Sigmoid colon (tissue), 7 donors: Measurements from ENCODE around the gene FGF14. TPM values are rescaled to one million over a fixed set of nuclear protein-coding genes. Genes with fewer than 3 reads are reported as not detected.

Experiments used
- DNase-seq: peaks from one replicate; pipeline ENCODE4 v3.0.0-alpha.2; 2019
- H3K27ac ChIP-seq, 4 donors: fragments of 200-600 bp; sonication (generic); one replicate each; pipeline ENCODE4 v1.5.1; 2016 to 2019; ENCODE audit warnings: mild to moderate bottlenecking in 1 of 4
- H3K27me3 ChIP-seq, 3 donors: fragments of 200-600 bp; sonication (generic); one replicate each; pipeline ENCODE4 v1.5.1; 2019; ENCODE audit warnings: mild to moderate bottlenecking in 1 of 3
- H3K36me3 ChIP-seq, 4 donors: fragments of 200-600 bp; sonication (generic); one replicate each; pipeline ENCODE4 v1.5.1; 2016 to 2019
- H3K4me1 ChIP-seq, 4 donors: fragments of 200-600 bp; sonication (generic); one replicate each; pipeline ENCODE4 v1.5.1; 2017 to 2019
- H3K4me3 ChIP-seq, 4 donors: fragments of 200-600 bp; sonication (generic); one replicate each; pipeline ENCODE4 v1.5.1; 2017 to 2019; ENCODE audit warnings: mild to moderate bottlenecking in 2 of 4, moderate library complexity in 1 of 4
- H3K9me3 ChIP-seq, 4 donors: fragments of 200-600 bp in 3 of 4; sonication (generic) in 3 of 4; one replicate each; pipeline versions ENCODE4 v1.5.1 to v1.6.1; 2013 to 2019
- EP300 ChIP-seq, 4 donors: sonication (generic); formaldehyde crosslinking; IDR thresholded peaks; one replicate each; pipeline ENCODE4 v1.6.1; 2017; ENCODE audit warnings: antibody characterized with exemption in 4 of 4
- POLR2A ChIP-seq, 2 donors: fragments of 450-650 bp; IDR thresholded peaks; one replicate each; pipeline ENCODE4 v1.6.1; 2016; ENCODE audit warnings: antibody characterized with exemption in 2 of 2, mild to moderate bottlenecking in 2 of 2, moderate library complexity in 2 of 2
- POLR2AphosphoS5 ChIP-seq, 4 donors: sonication (generic); formaldehyde crosslinking; IDR thresholded peaks; one replicate each; pipeline ENCODE4 v1.6.1; 2017; ENCODE audit warnings: antibody characterized with exemption in 4 of 4
- WGBS, 2 donors: extraction: QIAGEN DNeasy Blood & Tissue Kit; methylation state at CpG; one replicate each; pipeline ENCODE4 v1.1.7; 2013; 5-methylcytosine and 5-hydroxymethylcytosine counted together
- intact Hi-C: fragments of 100-400 bp; cut with DNase I; formaldehyde crosslinking; loops from one replicate; pipeline ENCODE4 v1.15.1; 2023
- polyA plus RNA-seq, 3 donors: library from polyadenylated mRNA; stranded (reverse); fragments of 200-250 nt; gene quantifications; one replicate each; pipeline ENCODE4 v1.2.3, GENCODE V29; 2013
- small RNA-seq, 3 donors: library from RNA; depleted of rRNA; stranded (forward); fragments of <200 nt; gene quantifications; one replicate each; pipeline ENCODE3, GENCODE V24; 2016
- total RNA-seq, 4 donors: library from RNA; depleted of rRNA; stranded (reverse); fragments of >200 nt; gene quantifications; one replicate each; pipeline ENCODE4 v1.1.0, GENCODE V29; 2016
- TF ChIP-seq, protein P1 (sequence below), 4 experiments: fragments of 450-650 bp in 3 of 4; fragments of 200-600 bp in 1 of 4; IDR thresholded peaks; one replicate each; pipeline ENCODE4 v1.5.1; 2016 to 2019; ENCODE audit warnings: antibody characterized with exemption in 4 of 4, mild to moderate bottlenecking in 3 of 4, moderate library complexity in 2 of 4
- donor health status: healthy with polysubstance abuse.
- donor health status: Bipolar disorder and iron deficiency.
- donor health status: healthy.

The FGF14 gene
- total and polyA plus RNA-seq, 7 donors, result under 0.01 to 1.6 (median 1.1) TPM

DNA sequence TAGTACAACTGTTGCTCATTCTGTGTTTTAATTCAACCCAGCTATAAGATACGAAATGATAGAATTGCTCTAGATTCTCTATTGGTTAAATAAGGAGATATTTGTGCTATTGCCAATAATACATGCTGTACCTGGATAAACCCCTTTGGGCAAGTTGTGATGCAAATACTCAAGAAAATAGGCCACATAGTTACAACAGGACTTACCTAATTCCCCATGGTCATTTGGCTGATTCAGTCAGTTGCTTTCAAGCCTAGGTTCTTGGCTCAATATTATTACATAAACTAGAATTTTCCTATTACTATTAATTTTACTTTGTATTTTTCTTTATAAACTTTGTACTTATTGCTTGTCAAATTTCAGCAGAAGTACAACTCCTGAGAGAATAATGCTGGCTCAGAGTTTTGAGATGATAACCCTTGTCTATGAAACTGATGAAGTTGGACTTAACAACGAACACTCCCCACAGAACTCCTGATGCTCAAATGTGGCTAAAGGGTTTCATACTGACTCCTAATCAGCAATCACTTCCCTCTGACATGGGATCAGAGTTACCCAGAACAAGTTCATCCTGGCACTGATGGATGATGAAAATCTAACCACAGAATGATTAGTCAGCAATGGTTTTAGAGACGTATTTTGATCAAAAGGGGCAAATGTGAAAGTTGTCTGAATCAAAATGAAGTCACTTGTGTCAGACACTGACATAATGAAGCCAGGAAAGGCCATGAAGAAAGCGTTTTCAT is 728.3 kb downstream of the FGF14 start:
- Histone ChIP-seq H3K9me3 (no peaks in the 10 kb centered on the region), H3K36me3 (no peaks in the 10 kb centered on the region), H3K27me3 (no peaks in the 10 kb centered on the region), H3K4me1 (no peaks in the 10 kb centered on the region), H3K4me3 (no peak overlapping the region), H3K27ac (no peak overlapping the region)
- 75 to 78% methylated on average over 4 of the region's 4 CpGs for WGBS, 2 donors
- no peak for DNase-seq
- intact Hi-C loops, result no loop called here
- TF ChIP-seq, protein P1, sequence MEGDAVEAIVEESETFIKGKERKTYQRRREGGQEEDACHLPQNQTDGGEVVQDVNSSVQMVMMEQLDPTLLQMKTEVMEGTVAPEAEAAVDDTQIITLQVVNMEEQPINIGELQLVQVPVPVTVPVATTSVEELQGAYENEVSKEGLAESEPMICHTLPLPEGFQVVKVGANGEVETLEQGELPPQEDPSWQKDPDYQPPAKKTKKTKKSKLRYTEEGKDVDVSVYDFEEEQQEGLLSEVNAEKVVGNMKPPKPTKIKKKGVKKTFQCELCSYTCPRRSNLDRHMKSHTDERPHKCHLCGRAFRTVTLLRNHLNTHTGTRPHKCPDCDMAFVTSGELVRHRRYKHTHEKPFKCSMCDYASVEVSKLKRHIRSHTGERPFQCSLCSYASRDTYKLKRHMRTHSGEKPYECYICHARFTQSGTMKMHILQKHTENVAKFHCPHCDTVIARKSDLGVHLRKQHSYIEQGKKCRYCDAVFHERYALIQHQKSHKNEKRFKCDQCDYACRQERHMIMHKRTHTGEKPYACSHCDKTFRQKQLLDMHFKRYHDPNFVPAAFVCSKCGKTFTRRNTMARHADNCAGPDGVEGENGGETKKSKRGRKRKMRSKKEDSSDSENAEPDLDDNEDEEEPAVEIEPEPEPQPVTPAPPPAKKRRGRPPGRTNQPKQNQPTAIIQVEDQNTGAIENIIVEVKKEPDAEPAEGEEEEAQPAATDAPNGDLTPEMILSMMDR (IDR thresholded peaks at IDR 0.05), result no peak
- TF ChIP-seq POLR2AphosphoS5 (IDR thresholded peaks at IDR 0.05), result no peak
- TF ChIP-seq EP300 (IDR thresholded peaks at IDR 0.05), result no peak
- no peak for TF ChIP-seq POLR2A (IDR thresholded peaks at IDR 0.05)

DNA sequence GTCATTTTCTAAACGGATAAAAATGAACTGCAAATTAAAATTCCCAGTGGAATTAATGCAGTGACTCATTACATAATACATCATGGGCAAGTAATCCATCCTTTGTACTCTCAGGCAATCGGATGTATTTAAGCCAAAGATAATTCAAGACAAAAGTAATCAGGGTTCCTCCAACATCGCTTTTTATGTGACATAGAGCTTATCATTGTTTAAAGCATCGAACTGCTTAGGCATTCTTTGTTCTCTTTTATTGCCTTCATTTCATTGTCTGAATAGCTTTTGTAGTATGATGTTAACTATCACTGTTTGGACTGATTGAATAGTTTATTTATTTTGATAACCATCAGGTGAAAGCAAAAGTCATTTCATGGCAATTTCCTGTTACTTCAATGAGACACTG is 740.0 kb downstream of the FGF14 start:
- H3K4me3 ChIP-seq, result no peak overlapping the region
- intact Hi-C loops, result no loop called here
- no peaks in the 10 kb centered on the region for H3K4me1 ChIP-seq
- WGBS, 2 donors, result 9 to 47% methylated on average over 4 of the region's 4 CpGs
- H3K36me3 ChIP-seq, result no peaks in the 10 kb centered on the region
- H3K9me3 ChIP-seq, result no peaks in the 10 kb centered on the region
- H3K27me3 ChIP-seq, result no peaks in the 10 kb centered on the region
- no peak overlapping the region for H3K27ac ChIP-seq
- TF ChIP-seq EP300 (IDR thresholded peaks at IDR 0.05) (no peak), POLR2A (IDR thresholded peaks at IDR 0.05) (no peak), POLR2AphosphoS5 (IDR thresholded peaks at IDR 0.05) (no peak)
- TF ChIP-seq, protein P1 (IDR thresholded peaks at IDR 0.05), result no peak
- no peak for DNase-seq

Small RNA genes within 50 kb of the gene (small RNA-seq; reads per million reads assigned to genes)
- 0 to 0.11 (median 0) reads per million in 3 donors for gene MIR2681
- 0 reads per million in 3 donors for gene MIR4705
- gene RNU1-24P, result 0 reads per million in 3 donors
- gene RNY1P2, result 0 reads per million in 3 donors
- gene RPL39P29, result 0 reads per million in 3 donors

Other genes starting within 250 kb of the FGF14 start
- 10 to 100 TPM; 33.0 to 54.2 (median 37.3) TPM for gene TPP2, start 194.9 kb upstream of the FGF14 start, total RNA-seq
- 10 to 100 TPM; 11.4 to 23.9 (median 14.6) TPM for gene TPP2, start 194.9 kb upstream of the FGF14 start, polyA plus RNA-seq